NCI-H748 treated with DMSO at 0.1 percent for 48 hours (cell line): ENCODE measurements around the gene RAB3IL1.
"Not testable (repeated sequence)": the region's sequence is repeated elsewhere in the genome, so short reads cannot be mapped to it uniquely, and the experiment has no call there.

Experiments
- DNase-seq: peaks from one replicate; lab custom pipeline; 2025; lab: John Stamatoyannopoulos, UW

The RAB3IL1 gene

GRCh38 chr11:61917334-61918109, at the start of gene RAB3IL1:
TSS of gene RAB3IL1 (minus strand) at chr11:61917566. CDS start at chr11:61917367, 199 bp downstream.
- DNase-seq = no peak

GRCh38 chr11:61966734-61967115, 49.4 kb upstream of the RAB3IL1 start:
- no peak for DNase-seq

- not testable (repeated sequence) for DNase-seq
Observed at GRCh38 chr11:61964666-61965271, 47.4 kb upstream of the RAB3IL1 start.

GRCh38 chr11:61964058-61964665, 46.8 kb upstream of the RAB3IL1 start:
- no peak for DNase-seq

- DNase-seq = no peak
Observed at GRCh38 chr11:61963282-61964057, 46.1 kb upstream of the RAB3IL1 start.

GRCh38 chr11:61963016-61963281, 45.6 kb upstream of the RAB3IL1 start:
- no peak for DNase-seq

GRCh38 chr11:61962213-61963015, 45.0 kb upstream of the RAB3IL1 start:
- no peak for DNase-seq

GRCh38 chr11:61961570-61962212, 44.3 kb upstream of the RAB3IL1 start:
- no peak for DNase-seq

- DNase-seq = no peak
Observed at GRCh38 chr11:61960532-61960931, 43.2 kb upstream of the RAB3IL1 start.

GRCh38 chr11:61959678-61960077, 42.3 kb upstream of the RAB3IL1 start:
- no peak for DNase-seq

- no peak for DNase-seq
Observed at GRCh38 chr11:61959114-61959513, 41.7 kb upstream of the RAB3IL1 start.

- no peak for DNase-seq
Observed at GRCh38 chr11:61958590-61958989, 41.2 kb upstream of the RAB3IL1 start.

GRCh38 chr11:61957021-61957770, 39.8 kb upstream of the RAB3IL1 start:
- DNase-seq = no peak

GRCh38 chr11:61956191-61957020, 39.0 kb upstream of the RAB3IL1 start:
- no peak for DNase-seq

GRCh38 chr11:61955422-61956135, 38.2 kb upstream of the RAB3IL1 start:
- DNase-seq = no peak

GRCh38 chr11:61954851-61955421, 37.6 kb upstream of the RAB3IL1 start:
- no peak for DNase-seq

GRCh38 chr11:61954106-61954850, 36.9 kb upstream of the RAB3IL1 start:
- no peak for DNase-seq

GRCh38 chr11:61953632-61954031, 36.3 kb upstream of the RAB3IL1 start:
- DNase-seq = not testable (repeated sequence)
